Natural killer cell (primary cell): ENCODE measurements around the gene PLXNA4. TPM values are rescaled to one million over a fixed set of nuclear protein-coding genes. Genes with fewer than 3 reads are reported as not detected.

Experiments used
- ATAC-seq, 3 donors: fragments of 150-1000 bp in 2 of 3; fragments of 200-7000 bp in 1 of 3; cut with Tn5 transposase; 1 replicate in 1 of 3; 2 replicates in 2 of 3; pipeline ENCODE4 v1.10.0; 2021; ENCODE audit warnings: mild to moderate bottlenecking in 2 of 3, moderate library complexity in 2 of 3
- DNase-seq, 2 donors: peaks; one replicate each; pipeline versions ENCODE4 v3.0.0 to v3.0.0-alpha.2; 2013 to 2021; ENCODE audit warnings: mixed read lengths in 1 of 2
- H3K27ac ChIP-seq: one replicate; pipeline ENCODE4 v1.5.1; 2013; ENCODE audit warnings: mild to moderate bottlenecking, low read length
- H3K27me3 ChIP-seq: one replicate; pipeline ENCODE4 v1.6.1; 2013; ENCODE audit warnings: low read length; ENCODE audit not compliant: control insufficient read depth, insufficient read depth
- H3K36me3 ChIP-seq: one replicate; pipeline ENCODE4 v1.6.1; 2013; ENCODE audit warnings: low read length; ENCODE audit not compliant: control insufficient read depth, insufficient read depth
- H3K4me1 ChIP-seq: one replicate; pipeline ENCODE4 v1.6.1; 2013; ENCODE audit warnings: low read length; ENCODE audit not compliant: control insufficient read depth, insufficient read depth
- H3K4me3 ChIP-seq: one replicate; pipeline ENCODE4 v1.5.1; 2013; ENCODE audit warnings: low read length
- H3K9me3 ChIP-seq: one replicate; pipeline ENCODE4 v1.6.1; 2013; ENCODE audit warnings: low read length; ENCODE audit not compliant: control insufficient read depth, insufficient read depth
- H3K27ac Mint-ChIP-seq, 2 donors: one replicate each; pipeline ENCODE4 v1.8.0; 2022; ENCODE audit warnings: mild to moderate bottlenecking in 2 of 2, mixed read lengths in 2 of 2, moderate library complexity in 1 of 2
- H3K27me3 Mint-ChIP-seq, 2 donors: one replicate each; pipeline ENCODE4 v1.8.0; 2022; ENCODE audit warnings: low read depth in 2 of 2, mixed read lengths in 2 of 2
- H3K36me3 Mint-ChIP-seq: one replicate; pipeline ENCODE4 v1.8.0; 2022; ENCODE audit warnings: mixed read lengths
- H3K4me1 Mint-ChIP-seq, 2 donors: one replicate each; pipeline ENCODE4 v1.8.0; 2022; ENCODE audit warnings: mixed read lengths in 2 of 2
- H3K4me3 Mint-ChIP-seq: one replicate; pipeline ENCODE4 v1.8.0; 2022; ENCODE audit warnings: mild to moderate bottlenecking, moderate library complexity, mixed read lengths
- H3K9me3 Mint-ChIP-seq, 2 donors: one replicate each; pipeline ENCODE4 v1.8.0; 2022; ENCODE audit warnings: mixed read lengths in 2 of 2
- CTCF ChIP-seq: fragments of 200-600 bp; IDR thresholded peaks from one replicate; pipeline ENCODE4 v1.8.0; 2022; ENCODE audit warnings: antibody characterized with exemption
- WGBS: methylation state at CpG from one replicate; pipeline ENCODE4 v1.1.7; 2013; ENCODE audit warnings: missing lambda C conversion rate; ENCODE audit not compliant: insufficient coverage; 5-methylcytosine and 5-hydroxymethylcytosine counted together
- intact Hi-C: fragments of 100-400 bp; cut with micrococcal nuclease; formaldehyde crosslinking; loops from one replicate; pipeline ENCODE4 v1.14.2; 2022
- total RNA-seq, 4 donors: library from RNA; stranded (reverse); fragments of 120-200 nt in 1 of 4; gene quantifications; one replicate each; pipeline versions ENCODE4 v1.2.3 to v1.2.4, GENCODE V29; 2013 to 2022

PLXNA4 gene
- total RNA-seq, 3 donors from 2014 or later (not counting 1 experiment from before 2014, with no cell fraction given) = 5.1 to 15.3 (median 10.9) TPM

- DNase-seq (no peak), ATAC-seq (no peak)
- no peaks in the 10 kb centered on the region for H3K36me3 Mint-ChIP-seq
- H3K9me3 ChIP-seq = no peaks in the 10 kb centered on the region
- no peaks in the 10 kb centered on the region for H3K9me3 Mint-ChIP-seq
- no peak overlapping the region for H3K27ac ChIP-seq
- H3K4me3 Mint-ChIP-seq = no peak overlapping the region
- H3K27ac Mint-ChIP-seq = no peak overlapping the region
- WGBS = 76% methylated on average over 2 of the region's 2 CpGs
- intact Hi-C loops = no loop called here
- no peak overlapping the region for H3K4me3 ChIP-seq
- peaks cover 0 to 3% of the 10 kb centered on the region in 2 donors for H3K4me1 Mint-ChIP-seq
- no peaks in the 10 kb centered on the region for H3K27me3 ChIP-seq
- H3K4me1 ChIP-seq = no peaks in the 10 kb centered on the region
- no peak for TF ChIP-seq CTCF
- no peaks in the 10 kb centered on the region for H3K36me3 ChIP-seq
- peaks cover 14 to 17% of the 10 kb centered on the region in 2 donors for H3K27me3 Mint-ChIP-seq
Measured at GRCh38 chr7:132377015-132377414, 199.3 kb downstream of the PLXNA4 start.

- no peak for ATAC-seq
- Histone ChIP-seq H3K9me3 (no peaks in the 10 kb centered on the region), H3K4me3 (no peak overlapping the region), H3K36me3 (no peaks in the 10 kb centered on the region), H3K4me1 (no peaks in the 10 kb centered on the region), H3K27ac (no peak overlapping the region), H3K27me3 (no peaks in the 10 kb centered on the region)
- peaks cover 14% of the 10 kb centered on the region in 2 donors for H3K27me3 Mint-ChIP-seq
- H3K4me3 Mint-ChIP-seq = no peak overlapping the region
- no peaks in the 10 kb centered on the region for H3K36me3 Mint-ChIP-seq
- 83% methylated on average over 5 of the region's 5 CpGs for WGBS
- H3K27ac Mint-ChIP-seq = no peak overlapping the region
- no peaks in the 10 kb centered on the region for H3K9me3 Mint-ChIP-seq
- no peak for DNase-seq
- intact Hi-C loops = no loop called here
- no peak for TF ChIP-seq CTCF
- peaks cover 0 to 3% of the 10 kb centered on the region in 2 donors for H3K4me1 Mint-ChIP-seq
Measured at GRCh38 chr7:132376361-132377013, 199.8 kb downstream of the PLXNA4 start.

- no peaks in the 10 kb centered on the region for H3K9me3 Mint-ChIP-seq
- ATAC-seq (no peak), DNase-seq (no peak)
- no peak overlapping the region for H3K27ac Mint-ChIP-seq
- peaks cover 0 to 3% of the 10 kb centered on the region in 2 donors for H3K4me1 Mint-ChIP-seq
- H3K36me3 Mint-ChIP-seq = no peaks in the 10 kb centered on the region
- 61% methylated on average over 4 of the region's 4 CpGs for WGBS
- H3K27ac ChIP-seq = no peak overlapping the region
- H3K27me3 ChIP-seq = no peaks in the 10 kb centered on the region
- peaks cover 7 to 19% of the 10 kb centered on the region in 2 donors for H3K27me3 Mint-ChIP-seq
- H3K4me3 ChIP-seq = no peak overlapping the region
- no peak for TF ChIP-seq CTCF
- H3K4me3 Mint-ChIP-seq = no peak overlapping the region
- H3K36me3 ChIP-seq = no peaks in the 10 kb centered on the region
- no peaks in the 10 kb centered on the region for H3K9me3 ChIP-seq
- H3K4me1 ChIP-seq = no peaks in the 10 kb centered on the region
- intact Hi-C loops = no loop called here
Measured at GRCh38 chr7:132373879-132374278, 202.4 kb downstream of the PLXNA4 start.

- 96% methylated on average over 3 of the region's 3 CpGs for WGBS
- peaks cover 0 to 3% of the 10 kb centered on the region in 2 donors for H3K4me1 Mint-ChIP-seq
- H3K9me3 Mint-ChIP-seq = no peaks in the 10 kb centered on the region
- H3K36me3 Mint-ChIP-seq = no peaks in the 10 kb centered on the region
- H3K27ac ChIP-seq = no peak overlapping the region
- no peak overlapping the region for H3K27ac Mint-ChIP-seq
- H3K4me1 ChIP-seq = no peaks in the 10 kb centered on the region
- no peaks in the 10 kb centered on the region for H3K9me3 ChIP-seq
- DNase-seq = no peak
- TF ChIP-seq CTCF = no peak
- no peaks in the 10 kb centered on the region for H3K27me3 ChIP-seq
- H3K4me3 Mint-ChIP-seq = no peak overlapping the region
- H3K4me3 ChIP-seq = no peak overlapping the region
- no peaks in the 10 kb centered on the region for H3K36me3 ChIP-seq
- peaks cover 9 to 22% of the 10 kb centered on the region in 2 donors for H3K27me3 Mint-ChIP-seq
- no peak for ATAC-seq
- intact Hi-C loops = no loop called here
Measured at GRCh38 chr7:132373041-132373440, 203.2 kb downstream of the PLXNA4 start.
